Measurements from ENCODE around the gene CNPPD1.

- no peak for TF ChIP-seq CTCF (IDR thresholded peaks at IDR 0.05)
- no peak for TF ChIP-seq ATF1 (CRISPR knock-in tag; IDR thresholded peaks at IDR 0.05)
- no peak for TF ChIP-seq CREM (CRISPR knock-in tag; IDR thresholded peaks at IDR 0.05)
- no peak for TF ChIP-seq ZNF263 (CRISPR knock-in tag; IDR thresholded peaks at IDR 0.05; ENCODE audit: low read depth)
- no peak for TF ChIP-seq FOXP4 (CRISPR knock-in tag; IDR thresholded peaks at IDR 0.05)
- TF ChIP-seq HMGXB4 (CRISPR knock-in tag; IDR thresholded peaks at IDR 0.05): no peak
- TF ChIP-seq NR2C2 (CRISPR knock-in tag; IDR thresholded peaks at IDR 0.05): no peak
- no peak for TF ChIP-seq FOXP1 (CRISPR knock-in tag; IDR thresholded peaks at IDR 0.05; ENCODE audit: borderline replicate concordance)
- no peak for TF ChIP-seq E2F4 (CRISPR knock-in tag; IDR thresholded peaks at IDR 0.05; ENCODE audit: borderline replicate concordance, low read depth)
These were observed 45.0 kb downstream of the CNPPD1 start for GRCh38 chr2:219131744-219132143.
